ENCODE measurements around the gene CRHR2. TPM values are rescaled to one million over a fixed set of nuclear protein-coding genes. Genes with fewer than 3 reads are reported as not detected.

The CRHR2 gene
- total RNA-seq, 1 experiment from 2014 or later, result 0.22 TPM

DNA sequence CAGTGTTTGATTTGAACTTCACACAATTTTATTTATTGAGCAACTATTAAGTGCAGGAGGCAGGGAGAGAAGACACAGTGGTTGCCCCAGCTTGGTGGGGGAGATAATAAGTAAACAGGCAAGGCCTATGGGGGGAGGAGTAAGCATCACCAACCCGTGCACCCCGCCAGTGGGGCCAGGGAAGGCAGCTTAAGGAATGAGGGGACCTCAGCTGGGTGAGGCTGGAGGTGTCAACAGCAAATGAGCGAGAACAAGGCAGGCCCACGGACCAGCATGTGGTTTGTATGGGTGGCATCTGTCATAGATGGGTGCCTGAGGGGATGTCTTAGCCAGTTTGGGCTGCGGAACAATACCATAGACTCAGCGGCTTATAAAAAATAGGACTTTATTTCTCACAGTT is 24.1 kb upstream of the CRHR2 start (continued):
- TF ChIP-seq USF2 (CRISPR knock-in tag; IDR thresholded peaks at IDR 0.05), result no peak
- TF ChIP-seq ZNF219 (CRISPR knock-in tag; IDR thresholded peaks at IDR 0.05; ENCODE audit: borderline replicate concordance), result no peak
- no peak for TF ChIP-seq ETV6 (CRISPR knock-in tag; IDR thresholded peaks at IDR 0.05)
- TF ChIP-seq, protein P1, sequence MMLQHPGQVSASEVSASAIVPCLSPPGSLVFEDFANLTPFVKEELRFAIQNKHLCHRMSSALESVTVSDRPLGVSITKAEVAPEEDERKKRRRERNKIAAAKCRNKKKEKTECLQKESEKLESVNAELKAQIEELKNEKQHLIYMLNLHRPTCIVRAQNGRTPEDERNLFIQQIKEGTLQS (CRISPR knock-in tag; conservative IDR thresholded peaks at IDR 0.05), result no peak
- no peak for TF ChIP-seq NFATC4 (CRISPR knock-in tag; IDR thresholded peaks at IDR 0.05)

- ATAC-seq, result no peak
- no peak for DNase-seq (ENCODE audit: low spot score)
- H3K27me3 Mint-ChIP-seq (ENCODE audit: low read depth), result peaks cover 5% of the 10 kb centered on the region
Measured at GRCh38 chr7:30705596-30705995, 23.3 kb upstream of the CRHR2 start.

GRCh38 chr7:30705008-30705407 is 22.8 kb upstream of the CRHR2 start:
- Mint-ChIP-seq H3K36me3 (no peaks in the 10 kb centered on the region), H3K27me3 (ENCODE audit: low read depth) (peaks cover 5% of the 10 kb centered on the region), H3K4me1 (peaks cover 20% of the 10 kb centered on the region), H3K9me3 (no peaks in the 10 kb centered on the region), H3K4me3 (no peak overlapping the region), H3K27ac (no peak overlapping the region)
- ChIA-PET CTCF (interaction anchor here (1.6 to 9.0 kb wide), 2 partner anchors 22 to 35 kb away, joined by 4 to 57 read pairs; partner anchors contain the start of gene CRHR2), POLR2A (no interaction called here)
- DNase-seq (ENCODE audit: low spot score) (no peak), ATAC-seq (no peak)
- no peak for TF ChIP-seq E2F1 (CRISPR knock-in tag; IDR thresholded peaks at IDR 0.05)
- TF ChIP-seq ARID4B (CRISPR knock-in tag; IDR thresholded peaks at IDR 0.05; ENCODE audit: borderline replicate concordance), result no peak
- no peak for TF ChIP-seq ZNF232 (CRISPR knock-in tag; IDR thresholded peaks at IDR 0.05)
- TF ChIP-seq GABPB1 (CRISPR knock-in tag; IDR thresholded peaks at IDR 0.05), result no peak
- no peak for TF ChIP-seq ZNF138 (CRISPR knock-in tag; conservative IDR thresholded peaks at IDR 0.05)
- no peak for TF ChIP-seq CREB1 (CRISPR knock-in tag; IDR thresholded peaks at IDR 0.05)
- TF ChIP-seq JUN (CRISPR knock-in tag; IDR thresholded peaks at IDR 0.05), result no peak
- no peak for TF ChIP-seq E2F5 (CRISPR knock-in tag; IDR thresholded peaks at IDR 0.05)

More at GRCh38 chr7:30705596-30705995, 23.3 kb upstream of the CRHR2 start:
- no peak overlapping the region for H3K27ac Mint-ChIP-seq
- H3K4me1 Mint-ChIP-seq, result peaks cover 17% of the 10 kb centered on the region
- no peaks in the 10 kb centered on the region for H3K9me3 Mint-ChIP-seq
- ChIA-PET POLR2A (no interaction called here), CTCF (interaction anchor here (1.6 to 9.0 kb wide), 2 partner anchors 22 to 34 kb away, joined by 4 to 57 read pairs; partner anchors contain the start of gene CRHR2)
- H3K4me3 Mint-ChIP-seq, result no peak overlapping the region
- no peaks in the 10 kb centered on the region for H3K36me3 Mint-ChIP-seq
- TF ChIP-seq, protein P2, sequence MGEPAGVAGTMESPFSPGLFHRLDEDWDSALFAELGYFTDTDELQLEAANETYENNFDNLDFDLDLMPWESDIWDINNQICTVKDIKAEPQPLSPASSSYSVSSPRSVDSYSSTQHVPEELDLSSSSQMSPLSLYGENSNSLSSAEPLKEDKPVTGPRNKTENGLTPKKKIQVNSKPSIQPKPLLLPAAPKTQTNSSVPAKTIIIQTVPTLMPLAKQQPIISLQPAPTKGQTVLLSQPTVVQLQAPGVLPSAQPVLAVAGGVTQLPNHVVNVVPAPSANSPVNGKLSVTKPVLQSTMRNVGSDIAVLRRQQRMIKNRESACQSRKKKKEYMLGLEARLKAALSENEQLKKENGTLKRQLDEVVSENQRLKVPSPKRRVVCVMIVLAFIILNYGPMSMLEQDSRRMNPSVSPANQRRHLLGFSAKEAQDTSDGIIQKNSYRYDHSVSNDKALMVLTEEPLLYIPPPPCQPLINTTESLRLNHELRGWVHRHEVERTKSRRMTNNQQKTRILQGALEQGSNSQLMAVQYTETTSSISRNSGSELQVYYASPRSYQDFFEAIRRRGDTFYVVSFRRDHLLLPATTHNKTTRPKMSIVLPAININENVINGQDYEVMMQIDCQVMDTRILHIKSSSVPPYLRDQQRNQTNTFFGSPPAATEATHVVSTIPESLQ (CRISPR knock-in tag; IDR thresholded peaks at IDR 0.05), result no peak
- TF ChIP-seq SMAD4 (CRISPR knock-in tag; IDR thresholded peaks at IDR 0.05) (no peak), ZNF416 (CRISPR knock-in tag; IDR thresholded peaks at IDR 0.05) (no peak), NR1H2 (CRISPR knock-in tag; IDR thresholded peaks at IDR 0.05) (no peak), ZNF396 (CRISPR knock-in tag; IDR thresholded peaks at IDR 0.05; ENCODE audit: borderline replicate concordance) (no peak), ZNF232 (CRISPR knock-in tag; IDR thresholded peaks at IDR 0.05) (no peak), ZBTB43 (CRISPR knock-in tag; IDR thresholded peaks at IDR 0.05) (no peak), TEAD1 (CRISPR knock-in tag; IDR thresholded peaks at IDR 0.05) (no peak), HMGA2 (CRISPR knock-in tag; IDR thresholded peaks at IDR 0.05) (no peak), KAT7 (CRISPR knock-in tag; IDR thresholded peaks at IDR 0.05; ENCODE audit: borderline replicate concordance) (no peak), CREM (CRISPR knock-in tag; IDR thresholded peaks at IDR 0.05) (no peak), RELA (CRISPR knock-in tag; IDR thresholded peaks at IDR 0.05; ENCODE audit: borderline replicate concordance) (no peak), ZNF219 (CRISPR knock-in tag; IDR thresholded peaks at IDR 0.05; ENCODE audit: borderline replicate concordance) (no peak), CREB1 (CRISPR knock-in tag; IDR thresholded peaks at IDR 0.05) (no peak)
- TF ChIP-seq, protein P3, sequence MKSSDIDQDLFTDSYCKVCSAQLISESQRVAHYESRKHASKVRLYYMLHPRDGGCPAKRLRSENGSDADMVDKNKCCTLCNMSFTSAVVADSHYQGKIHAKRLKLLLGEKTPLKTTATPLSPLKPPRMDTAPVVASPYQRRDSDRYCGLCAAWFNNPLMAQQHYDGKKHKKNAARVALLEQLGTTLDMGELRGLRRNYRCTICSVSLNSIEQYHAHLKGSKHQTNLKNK (CRISPR knock-in tag; IDR thresholded peaks at IDR 0.05), result no peak
